ENCODE results near the gene JSRP1.

The JSRP1 gene

DNA sequence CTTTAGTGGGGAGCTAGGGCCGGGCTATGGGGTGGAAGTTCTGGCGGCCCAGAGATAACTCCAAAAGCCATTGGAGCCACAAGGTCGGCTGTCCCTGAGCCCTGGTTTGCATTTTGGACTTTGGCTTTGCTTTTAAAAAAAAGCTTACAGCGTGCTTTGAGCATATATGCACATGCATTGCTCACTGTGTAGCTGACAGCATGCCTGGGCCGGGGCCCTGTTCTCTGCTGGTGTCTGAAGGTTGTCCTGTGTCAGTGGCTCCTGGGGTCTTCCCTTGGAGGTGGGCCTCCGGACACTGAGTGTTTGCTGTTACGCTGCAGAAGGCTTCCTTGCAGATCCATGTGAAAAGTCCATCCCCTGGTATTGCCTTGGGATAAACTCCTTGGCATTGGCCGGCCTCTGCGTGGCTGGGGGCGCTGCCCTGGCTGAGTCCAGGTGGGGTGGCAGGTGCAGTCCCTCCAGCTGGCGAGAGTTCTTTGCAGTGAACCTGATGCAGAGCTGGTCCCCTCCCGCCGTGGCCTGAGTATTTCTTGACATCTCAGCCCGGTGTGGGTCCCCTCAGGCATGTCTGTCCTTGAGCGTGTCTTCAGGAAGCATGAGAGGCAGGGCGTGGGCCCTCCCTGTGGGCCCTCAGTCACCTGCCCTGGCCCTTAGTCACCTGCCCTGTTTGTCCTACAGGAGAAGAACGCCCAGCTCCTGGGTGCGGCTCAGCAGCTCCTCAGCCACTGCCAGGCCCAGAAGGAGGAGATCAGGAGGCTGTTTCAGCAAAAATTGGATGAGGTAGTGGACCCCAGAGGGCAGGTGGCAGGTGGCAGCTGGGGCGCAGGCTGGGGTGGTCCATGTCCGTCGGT is 43.1 kb downstream of the JSRP1 start:
- Histone ChIP-seq H3K27ac (ENCODE audit: low read depth, low read length) (no peak overlapping the region), H2BK15ac (replicated peaks; ENCODE audit: low read depth) (no peak overlapping the region), H3K56ac (ENCODE audit: low read length) (no peak overlapping the region), H3K9ac (ENCODE audit: low read length) (no peak overlapping the region), H3K4ac (ENCODE audit: low read depth, low read length) (no peak overlapping the region), H4K5ac (ENCODE audit: low read length) (no peak overlapping the region), H3K4me1 (ENCODE audit: control insufficient read depth, low read depth, low read length) (no peaks in the 10 kb centered on the region), H3K79me2 (ENCODE audit: control insufficient read depth, insufficient read depth, low read length) (no peaks in the 10 kb centered on the region), H3K18ac (ENCODE audit: low read length) (no peak overlapping the region), H2BK120ac (ENCODE audit: low read depth, low read length) (no peak overlapping the region), H4K8ac (ENCODE audit: low read depth, low read length) (no peak overlapping the region), H3K27me3 (ENCODE audit: insufficient read depth, low read length, poor library complexity) (no peaks in the 10 kb centered on the region), H3K79me1 (ENCODE audit: low read length) (no peaks in the 10 kb centered on the region), H2AK5ac (ENCODE audit: low read length) (no peak overlapping the region), H3K4me3 (ENCODE audit: low read length) (no peak overlapping the region), H3K23ac (ENCODE audit: low read length) (no peak overlapping the region), H2BK5ac (ENCODE audit: low read length) (no peak overlapping the region), H3K36me3 (ENCODE audit: control insufficient read depth, insufficient read depth, low read length) (peaks cover 11% of the 10 kb centered on the region), H3K4me2 (ENCODE audit: low read length) (no peak overlapping the region)
- no CpG with 5 or more reads among the region's 21 CpGs for WGBS (ENCODE audit: extremely low coverage, insufficient coverage, low lambda C conversion rate)
- DNase-seq, result no peak

DNA sequence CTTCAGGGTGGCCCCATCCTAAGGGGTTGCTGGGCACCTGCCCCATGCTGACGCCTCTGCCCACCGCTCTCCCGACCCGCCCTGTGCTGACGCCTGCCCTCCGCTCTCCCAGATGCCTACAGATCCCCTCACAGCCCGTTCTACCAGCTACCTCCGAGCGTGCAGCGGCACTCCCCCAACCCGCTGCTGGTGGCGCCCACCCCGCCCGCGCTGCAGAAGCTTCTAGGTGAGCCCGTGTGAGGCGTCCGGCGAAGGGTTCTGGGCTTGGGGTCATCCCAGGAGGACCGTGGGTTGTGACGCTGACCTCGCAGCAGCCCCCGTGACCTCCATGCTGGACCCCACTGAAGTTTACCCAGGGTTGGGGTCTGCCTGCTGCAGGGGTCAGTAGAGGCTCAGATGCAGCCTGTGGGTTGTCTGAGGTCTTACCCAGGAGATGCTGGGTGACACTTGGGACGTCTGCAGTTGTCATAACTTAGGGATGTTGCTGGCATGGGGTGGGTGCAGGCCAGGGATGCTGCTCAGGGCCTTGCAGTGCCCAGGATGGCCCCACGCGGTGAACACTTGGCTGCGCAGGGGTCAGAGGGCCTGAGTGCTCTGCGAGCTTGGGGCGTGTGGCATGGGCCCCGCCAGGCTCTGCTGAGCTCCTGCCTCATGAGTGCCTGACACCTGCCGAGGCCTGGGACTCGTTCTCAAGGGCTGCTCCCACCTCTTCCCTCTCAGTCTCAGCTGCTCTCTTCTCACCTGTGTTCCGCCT is 45.1 kb downstream of the JSRP1 start:
- no peak overlapping the region for H3K18ac ChIP-seq (ENCODE audit: low read length)
- no peak overlapping the region for H3K4me3 ChIP-seq (ENCODE audit: low read length)

DNA sequence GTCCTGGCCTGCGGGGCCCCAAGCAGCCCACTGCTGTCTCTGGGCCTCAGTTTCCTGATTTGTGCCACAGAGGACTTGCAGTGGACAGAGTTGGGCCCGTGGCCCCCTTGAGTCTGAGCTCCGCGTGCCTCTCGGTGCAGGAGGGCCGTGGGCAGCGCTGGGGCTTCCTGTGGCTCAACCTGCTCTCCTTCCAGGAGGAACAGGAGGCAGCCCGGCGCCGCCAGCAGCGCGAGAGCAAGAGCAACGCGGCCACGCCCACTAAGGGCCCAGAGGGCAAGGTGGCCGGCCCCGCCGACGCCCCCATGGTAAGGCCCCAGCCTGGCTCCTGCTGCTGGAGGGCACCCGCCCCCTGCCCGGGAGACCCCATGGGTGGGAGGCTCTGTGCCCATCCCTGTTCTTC is 46.0 kb downstream of the JSRP1 start:
- no peak overlapping the region for H4K8ac ChIP-seq (ENCODE audit: low read depth, low read length)
- H3K56ac ChIP-seq (ENCODE audit: low read length), result no peak overlapping the region
- H3K18ac ChIP-seq (ENCODE audit: low read length), result no peak overlapping the region
- no peak for DNase-seq
- peaks cover 5% of the 10 kb centered on the region for H3K36me3 ChIP-seq (ENCODE audit: control insufficient read depth, insufficient read depth, low read length)
- H3K79me2 ChIP-seq (ENCODE audit: control insufficient read depth, insufficient read depth, low read length), result no peaks in the 10 kb centered on the region
- no peaks in the 10 kb centered on the region for H3K27me3 ChIP-seq (ENCODE audit: insufficient read depth, low read length, poor library complexity)
- WGBS (ENCODE audit: extremely low coverage, insufficient coverage, low lambda C conversion rate), result no CpG with 5 or more reads among the region's 21 CpGs
- H2BK15ac ChIP-seq (replicated peaks; ENCODE audit: low read depth), result no peak overlapping the region
- H3K4me3 ChIP-seq (ENCODE audit: low read length), result no peak overlapping the region
- no peak overlapping the region for H3K4ac ChIP-seq (ENCODE audit: low read depth, low read length)
- no peak overlapping the region for H2AK5ac ChIP-seq (ENCODE audit: low read length)
- no peak overlapping the region for H3K4me2 ChIP-seq (ENCODE audit: low read length)
- no peak overlapping the region for H3K9ac ChIP-seq (ENCODE audit: low read length)
- H2BK120ac ChIP-seq (ENCODE audit: low read depth, low read length), result no peak overlapping the region
- H2BK5ac ChIP-seq (ENCODE audit: low read length), result no peak overlapping the region
- no peak overlapping the region for H4K5ac ChIP-seq (ENCODE audit: low read length)
- H3K27ac ChIP-seq (ENCODE audit: low read depth, low read length), result no peak overlapping the region
- no peaks in the 10 kb centered on the region for H3K4me1 ChIP-seq (ENCODE audit: control insufficient read depth, low read depth, low read length)
- no peaks in the 10 kb centered on the region for H3K79me1 ChIP-seq (ENCODE audit: low read length)
- H3K23ac ChIP-seq (ENCODE audit: low read length), result no peak overlapping the region

More for the DNA sequence above, 45.1 kb downstream of the JSRP1 start:
- Histone ChIP-seq H2BK120ac (ENCODE audit: low read depth, low read length) (no peak overlapping the region), H3K36me3 (ENCODE audit: control insufficient read depth, insufficient read depth, low read length) (peaks cover 5% of the 10 kb centered on the region), H3K9ac (ENCODE audit: low read length) (no peak overlapping the region), H3K79me1 (ENCODE audit: low read length) (no peaks in the 10 kb centered on the region), H3K56ac (ENCODE audit: low read length) (no peak overlapping the region), H2BK15ac (replicated peaks; ENCODE audit: low read depth) (no peak overlapping the region), H3K4me1 (ENCODE audit: control insufficient read depth, low read depth, low read length) (no peaks in the 10 kb centered on the region), H4K5ac (ENCODE audit: low read length) (no peak overlapping the region), H4K8ac (ENCODE audit: low read depth, low read length) (no peak overlapping the region), H3K79me2 (ENCODE audit: control insufficient read depth, insufficient read depth, low read length) (no peaks in the 10 kb centered on the region), H3K4me2 (ENCODE audit: low read length) (no peak overlapping the region), H3K27ac (ENCODE audit: low read depth, low read length) (no peak overlapping the region), H2BK5ac (ENCODE audit: low read length) (no peak overlapping the region), H3K27me3 (ENCODE audit: insufficient read depth, low read length, poor library complexity) (no peaks in the 10 kb centered on the region), H3K4ac (ENCODE audit: low read depth, low read length) (no peak overlapping the region), H3K23ac (ENCODE audit: low read length) (no peak overlapping the region), H2AK5ac (ENCODE audit: low read length) (no peak overlapping the region)
- no peak for DNase-seq
- WGBS (ENCODE audit: extremely low coverage, insufficient coverage, low lambda C conversion rate), result no CpG with 5 or more reads among the region's 33 CpGs

DNA sequence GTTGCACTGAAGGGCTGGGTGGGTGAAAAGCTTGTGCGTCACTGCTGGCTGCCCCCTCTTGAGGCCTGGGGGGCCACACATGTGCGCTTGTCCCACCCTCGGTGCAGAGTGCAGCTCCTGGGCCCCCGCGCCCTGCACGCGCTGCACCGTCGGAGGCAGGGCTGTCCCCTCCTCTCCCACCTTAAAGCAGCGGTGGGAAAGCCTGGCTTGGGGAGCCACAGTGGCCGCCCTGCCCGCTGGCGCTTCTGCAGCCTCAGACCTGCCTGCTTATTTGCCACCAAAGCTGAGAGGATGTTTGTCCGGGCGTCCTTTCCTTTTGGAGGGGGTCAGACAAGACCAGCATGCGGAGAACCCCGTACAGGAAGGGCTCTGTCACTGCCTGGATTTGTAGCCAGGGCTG is 46.8 kb downstream of the JSRP1 start:
- WGBS (ENCODE audit: extremely low coverage, insufficient coverage, low lambda C conversion rate), result no CpG with 5 or more reads among the region's 17 CpGs
- Histone ChIP-seq H3K4me1 (ENCODE audit: control insufficient read depth, low read depth, low read length) (no peaks in the 10 kb centered on the region), H2BK5ac (ENCODE audit: low read length) (no peak overlapping the region), H3K36me3 (ENCODE audit: control insufficient read depth, insufficient read depth, low read length) (peaks cover 5% of the 10 kb centered on the region), H3K56ac (ENCODE audit: low read length) (no peak overlapping the region), H4K5ac (ENCODE audit: low read length) (no peak overlapping the region), H2BK120ac (ENCODE audit: low read depth, low read length) (no peak overlapping the region), H2BK15ac (replicated peaks; ENCODE audit: low read depth) (no peak overlapping the region), H3K4me3 (ENCODE audit: low read length) (no peak overlapping the region), H3K23ac (ENCODE audit: low read length) (no peak overlapping the region), H3K9ac (ENCODE audit: low read length) (no peak overlapping the region), H3K27me3 (ENCODE audit: insufficient read depth, low read length, poor library complexity) (no peaks in the 10 kb centered on the region), H3K18ac (ENCODE audit: low read length) (no peak overlapping the region), H3K27ac (ENCODE audit: low read depth, low read length) (no peak overlapping the region), H4K8ac (ENCODE audit: low read depth, low read length) (no peak overlapping the region), H3K79me1 (ENCODE audit: low read length) (no peaks in the 10 kb centered on the region), H3K4me2 (ENCODE audit: low read length) (no peak overlapping the region), H3K4ac (ENCODE audit: low read depth, low read length) (no peak overlapping the region), H2AK5ac (ENCODE audit: low read length) (no peak overlapping the region), H3K79me2 (ENCODE audit: control insufficient read depth, insufficient read depth, low read length) (no peaks in the 10 kb centered on the region)
- DNase-seq, result no peak

DNA sequence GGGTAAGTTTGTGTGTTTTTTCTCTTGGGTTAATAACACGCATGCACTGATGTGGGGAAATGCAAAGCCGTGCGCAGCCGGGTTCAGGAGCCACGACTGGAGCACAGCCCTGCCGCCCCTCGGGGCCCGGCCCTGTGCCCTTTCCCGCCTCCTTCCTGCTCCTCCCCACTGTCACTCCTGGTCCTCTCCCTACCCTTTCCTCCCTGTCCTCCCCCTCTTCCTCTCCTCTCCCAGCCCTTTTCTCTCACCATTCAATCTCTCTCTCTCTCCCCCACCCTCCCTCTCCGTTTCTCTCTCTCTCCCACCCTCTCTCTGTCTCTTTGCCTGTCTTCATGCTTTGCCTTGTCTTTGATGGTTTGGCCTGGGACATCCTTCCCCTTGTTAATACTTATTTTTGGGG is 47.2 kb downstream of the JSRP1 start:
- Histone ChIP-seq H3K4ac (ENCODE audit: low read depth, low read length) (no peak overlapping the region), H2BK15ac (replicated peaks; ENCODE audit: low read depth) (no peak overlapping the region), H2BK5ac (ENCODE audit: low read length) (no peak overlapping the region), H3K4me1 (ENCODE audit: control insufficient read depth, low read depth, low read length) (no peaks in the 10 kb centered on the region), H4K5ac (ENCODE audit: low read length) (no peak overlapping the region), H3K4me2 (ENCODE audit: low read length) (no peak overlapping the region), H3K23ac (ENCODE audit: low read length) (no peak overlapping the region), H3K18ac (ENCODE audit: low read length) (no peak overlapping the region), H3K27me3 (ENCODE audit: insufficient read depth, low read length, poor library complexity) (no peaks in the 10 kb centered on the region), H2BK120ac (ENCODE audit: low read depth, low read length) (no peak overlapping the region), H3K4me3 (ENCODE audit: low read length) (no peak overlapping the region), H3K56ac (ENCODE audit: low read length) (no peak overlapping the region), H3K9ac (ENCODE audit: low read length) (no peak overlapping the region), H3K27ac (ENCODE audit: low read depth, low read length) (no peak overlapping the region), H2AK5ac (ENCODE audit: low read length) (no peak overlapping the region), H3K36me3 (ENCODE audit: control insufficient read depth, insufficient read depth, low read length) (peaks cover 5% of the 10 kb centered on the region), H4K8ac (ENCODE audit: low read depth, low read length) (no peak overlapping the region), H3K79me2 (ENCODE audit: control insufficient read depth, insufficient read depth, low read length) (no peaks in the 10 kb centered on the region), H3K79me1 (ENCODE audit: low read length) (no peaks in the 10 kb centered on the region)
- WGBS (ENCODE audit: extremely low coverage, insufficient coverage, low lambda C conversion rate), result 100% methylated on average over 1 of the region's 10 CpGs
- no peak for DNase-seq
